ENCODE results near the gene KANK2. TPM values are rescaled to one million over a fixed set of nuclear protein-coding genes. Genes with fewer than 3 reads are reported as not detected.
"Not testable (repeated sequence)": the region's sequence is repeated elsewhere in the genome, so short reads cannot be mapped to it uniquely, and the experiment has no call there.

KANK2 gene
- total and polyA plus RNA-seq, 2 of the 13 experiments (the other 11 are each of a cell fraction or from before 2014, with no cell fraction given), result 5.7 to 12.9 TPM

DNA sequence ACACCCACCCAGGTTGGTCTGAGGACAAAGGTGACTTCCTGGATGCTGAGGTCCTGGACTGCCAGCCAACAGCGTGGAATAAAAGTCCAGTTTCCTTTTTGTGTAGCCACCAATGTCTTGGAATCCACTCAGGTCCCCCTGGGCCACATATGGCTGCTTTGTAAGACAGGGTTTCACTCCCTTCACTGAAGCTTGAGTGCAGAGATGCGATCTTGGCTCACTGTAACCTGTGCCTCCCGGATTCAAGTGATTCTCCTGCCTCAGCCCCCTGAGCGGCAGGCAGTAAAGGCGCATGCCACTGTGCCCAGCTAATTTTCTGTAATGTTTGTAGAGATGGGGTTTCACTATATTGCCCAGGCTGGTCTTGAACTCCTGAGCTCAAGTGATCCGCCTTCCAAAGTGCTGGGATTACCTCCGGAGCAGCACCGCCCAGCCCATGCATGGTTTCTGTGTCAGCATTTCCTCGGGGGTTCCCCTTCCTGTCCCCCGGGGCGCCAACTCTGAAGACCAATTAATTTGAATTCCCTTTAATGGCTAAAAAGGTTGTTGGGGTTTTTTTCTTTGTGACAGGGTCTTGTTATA, 17.5 kb downstream of the KANK2 start:
- no peak overlapping the region for H3K4me2 ChIP-seq (ENCODE audit: low read depth, low read length)
- in situ Hi-C loops (cut with HindIII; ENCODE audit: extremely low pct_ligation_motif_present, low pct_unique_long_range_greater_than_20kb), result no loop called here
- no peaks in the 10 kb centered on the region for H3K27me3 ChIP-seq (ENCODE audit: control insufficient read depth in 1 of 2, insufficient read depth in 2 of 2, low read length in 2 of 2)
- peaks cover 8% of the 10 kb centered on the region; the same call in 1 of the 2 replicates for H3K4me1 ChIP-seq (ENCODE audit: insufficient read depth, low read length)
- 87% methylated on average over 5 of the region's 11 CpGs for WGBS (ENCODE audit: low lambda C conversion rate)
- H3K27ac ChIP-seq (ENCODE audit: extremely low read length, insufficient read depth, low read length), result no peak overlapping the region
- no peaks in the 10 kb centered on the region for H4K20me1 ChIP-seq (ENCODE audit: insufficient read depth, low read length)
- FAIRE-seq, result no peak
- no TSS peak for BruUV-seq (replicated peaks)
- DNase-seq (ENCODE audit: low spot score), result no peak
- no peaks in the 10 kb centered on the region for H3K79me2 ChIP-seq (ENCODE audit: insufficient read depth, low read length)
- no peaks in the 10 kb centered on the region for H3K9me3 ChIP-seq (ENCODE audit: low read length)
- H3K36me3 ChIP-seq (replicated peaks in 1 of 2; ENCODE audit: control insufficient read depth in 1 of 2, insufficient read depth in 2 of 2, low read length in 2 of 2), result peaks cover 0 to 8% of the 10 kb centered on the region in 2 experiments; a peak in 1 of 5 replicates
- no peak overlapping the region for H3K9ac ChIP-seq (ENCODE audit: insufficient read depth, low read depth, low read length)
- TF ChIP-seq ZNF468 (CRISPR knock-in tag; IDR thresholded peaks at IDR 0.05) (no peak), DMAP1 (CRISPR knock-in tag; IDR thresholded peaks at IDR 0.05) (no peak), MEF2D (CRISPR knock-in tag; IDR thresholded peaks at IDR 0.05) (no peak), ZNF616 (CRISPR knock-in tag; IDR thresholded peaks at IDR 0.05; ENCODE audit: low read depth) (no peak), HOXA7 (CRISPR knock-in tag; IDR thresholded peaks at IDR 0.05) (no peak), JARID2 (CRISPR knock-in tag; IDR thresholded peaks at IDR 0.05; ENCODE audit: insufficient replicate concordance) (no peak), ARNTL (CRISPR knock-in tag; IDR thresholded peaks at IDR 0.05) (no peak), GTF3A (CRISPR knock-in tag; conservative IDR thresholded peaks at IDR 0.05) (no peak), HES4 (CRISPR knock-in tag; IDR thresholded peaks at IDR 0.05; ENCODE audit: borderline replicate concordance) (no peak), ZNF451 (CRISPR knock-in tag; IDR thresholded peaks at IDR 0.05) (no peak)
- TF ChIP-seq, protein P1, sequence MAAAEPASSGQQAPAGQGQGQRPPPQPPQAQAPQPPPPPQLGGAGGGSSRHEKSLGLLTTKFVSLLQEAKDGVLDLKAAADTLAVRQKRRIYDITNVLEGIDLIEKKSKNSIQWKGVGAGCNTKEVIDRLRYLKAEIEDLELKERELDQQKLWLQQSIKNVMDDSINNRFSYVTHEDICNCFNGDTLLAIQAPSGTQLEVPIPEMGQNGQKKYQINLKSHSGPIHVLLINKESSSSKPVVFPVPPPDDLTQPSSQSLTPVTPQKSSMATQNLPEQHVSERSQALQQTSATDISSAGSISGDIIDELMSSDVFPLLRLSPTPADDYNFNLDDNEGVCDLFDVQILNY (CRISPR knock-in tag; conservative IDR thresholded peaks at IDR 0.05), result no peak
- TF ChIP-seq, protein P2, sequence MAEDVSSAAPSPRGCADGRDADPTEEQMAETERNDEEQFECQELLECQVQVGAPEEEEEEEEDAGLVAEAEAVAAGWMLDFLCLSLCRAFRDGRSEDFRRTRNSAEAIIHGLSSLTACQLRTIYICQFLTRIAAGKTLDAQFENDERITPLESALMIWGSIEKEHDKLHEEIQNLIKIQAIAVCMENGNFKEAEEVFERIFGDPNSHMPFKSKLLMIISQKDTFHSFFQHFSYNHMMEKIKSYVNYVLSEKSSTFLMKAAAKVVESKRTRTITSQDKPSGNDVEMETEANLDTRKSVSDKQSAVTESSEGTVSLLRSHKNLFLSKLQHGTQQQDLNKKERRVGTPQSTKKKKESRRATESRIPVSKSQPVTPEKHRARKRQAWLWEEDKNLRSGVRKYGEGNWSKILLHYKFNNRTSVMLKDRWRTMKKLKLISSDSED (CRISPR knock-in tag; IDR thresholded peaks at IDR 0.05), result no peak
- TF ChIP-seq, protein P3, sequence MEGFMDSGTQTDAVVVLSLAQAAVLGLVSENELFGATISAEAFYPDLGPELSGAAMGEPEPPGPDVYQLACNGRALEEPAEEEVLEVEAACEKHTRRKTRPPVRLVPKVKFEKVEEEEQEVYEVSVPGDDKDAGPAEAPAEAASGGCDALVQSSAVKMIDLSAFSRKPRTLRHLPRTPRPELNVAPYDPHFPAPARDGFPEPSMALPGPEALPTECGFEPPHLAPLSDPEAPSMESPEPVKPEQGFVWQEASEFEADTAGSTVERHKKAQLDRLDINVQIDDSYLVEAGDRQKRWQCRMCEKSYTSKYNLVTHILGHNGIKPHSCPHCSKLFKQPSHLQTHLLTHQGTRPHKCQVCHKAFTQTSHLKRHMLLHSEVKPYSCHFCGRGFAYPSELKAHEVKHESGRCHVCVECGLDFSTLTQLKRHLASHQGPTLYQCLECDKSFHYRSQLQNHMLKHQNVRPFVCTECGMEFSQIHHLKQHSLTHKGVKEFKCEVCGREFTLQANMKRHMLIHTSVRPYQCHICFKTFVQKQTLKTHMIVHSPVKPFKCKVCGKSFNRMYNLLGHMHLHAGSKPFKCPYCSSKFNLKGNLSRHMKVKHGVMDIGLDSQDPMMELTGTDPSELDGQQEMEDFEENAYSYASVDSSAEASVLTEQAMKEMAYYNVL (CRISPR knock-in tag; IDR thresholded peaks at IDR 0.05; ENCODE audit: borderline replicate concordance), result no peak
- CTCF ChIA-PET (ENCODE audit: low intra/inter-chr PET ratio, low total read pairs), result no interaction called here
- intact Hi-C loops (cut with micrococcal nuclease; ENCODE audit: unreplicated experiment), result no loop called here
- POLR2A ChIA-PET, result no interaction called here
- no peak overlapping the region for H2AFZ ChIP-seq (ENCODE audit: low read length)
- H3K4me3 ChIP-seq (replicated peaks in 1 of 3; ENCODE audit: insufficient read depth in 1 of 3, low read depth in 2 of 3, low read length in 3 of 3), result no peak overlapping the region
- no peak for ATAC-seq

- H3K4me2 ChIP-seq (ENCODE audit: low read depth, low read length); H3K9me3 ChIP-seq (ENCODE audit: low read length); H3K27me3 ChIP-seq (ENCODE audit: control insufficient read depth in 1 of 2, insufficient read depth in 2 of 2, low read length in 2 of 2); FAIRE-seq; H3K9ac ChIP-seq (ENCODE audit: insufficient read depth, low read depth, low read length); POLR2A ChIA-PET; ATAC-seq; DNase-seq (ENCODE audit: low spot score); H3K4me3 ChIP-seq (replicated peaks in 1 of 3; ENCODE audit: insufficient read depth in 1 of 3, low read depth in 2 of 3, low read length in 3 of 3); H4K20me1 ChIP-seq (ENCODE audit: insufficient read depth, low read length); H3K79me2 ChIP-seq (ENCODE audit: insufficient read depth, low read length); H2AFZ ChIP-seq (ENCODE audit: low read length); in situ Hi-C loops (cut with HindIII; ENCODE audit: extremely low pct_ligation_motif_present, low pct_unique_long_range_greater_than_20kb); BruUV-seq (replicated peaks); H3K27ac ChIP-seq (ENCODE audit: extremely low read length, insufficient read depth, low read length); H3K4me1 ChIP-seq (ENCODE audit: insufficient read depth, low read length); CTCF ChIA-PET (ENCODE audit: low intra/inter-chr PET ratio, low total read pairs); intact Hi-C loops (cut with micrococcal nuclease; ENCODE audit: unreplicated experiment): not testable (repeated sequence)
- WGBS (ENCODE audit: low lambda C conversion rate), result 97% methylated on average over 9 of the region's 9 CpGs
- H3K36me3 ChIP-seq (replicated peaks in 1 of 2; ENCODE audit: control insufficient read depth in 1 of 2, insufficient read depth in 2 of 2, low read length in 2 of 2), result peaks cover 0 to 11% of the 10 kb centered on the region in 2 experiments; a peak in 1 of 5 replicates
Measured at GRCh38 chr19:11179145-11179465, 18.2 kb downstream of the KANK2 start.

Data from HepG2 (cell line).